Measurements from ENCODE around the gene TAAR2.
"Not testable (repeated sequence)": the region's sequence is repeated elsewhere in the genome, so short reads cannot be mapped to it uniquely, and the experiment has no call there.

Gene TAAR2

GRCh38 chr6:132633362-132633761 lies 9.3 kb upstream of the TAAR2 start:
- no peak for TF ChIP-seq Cebpa-rat (IDR thresholded peaks at IDR 0.05)
- Histone ChIP-seq H3K9ac (no peak overlapping the region), H3K4me3 (no peak overlapping the region), H3K4me1 (no peaks in the 10 kb centered on the region), H3K9me3 (replicated peaks in 1 of 11) (peaks cover 0 to 16% (median 0%) of the 10 kb centered on the region in 11 experiments; a peak in 3 of 22 replicates), H3K27me3 (no peaks in the 10 kb centered on the region), H4K20me1 (no peaks in the 10 kb centered on the region), H3K4me2 (no peak overlapping the region), H3K36me3 (no peaks in the 10 kb centered on the region), H3K27ac (no peak overlapping the region)

GRCh38 chr6:132623106-132623845 lies 799 bp downstream of the TAAR2 start:
- no peak overlapping the region for H3K4me3 ChIP-seq
- TF ChIP-seq Cebpa-rat (IDR thresholded peaks at IDR 0.05) = no peak
- no peaks in the 10 kb centered on the region for H3K27me3 ChIP-seq

GRCh38 chr6:132616677-132617076 lies 7.4 kb downstream of the TAAR2 start:
- Histone ChIP-seq H3K4me3 (no peak overlapping the region), H3K27ac (no peak overlapping the region), H3K4me1 (peaks cover 0 to 3% (median 0%) of the 10 kb centered on the region in 10 experiments; a peak in 1 of 20 replicates), H3K36me3 (no peaks in the 10 kb centered on the region), H3K27me3 (no peaks in the 10 kb centered on the region), H3K4me2 (no peak overlapping the region), H3K9me3 (replicated peaks in 1 of 11) (no peaks in the 10 kb centered on the region), H3K9ac (no peak overlapping the region), H4K20me1 (no peaks in the 10 kb centered on the region)
- no peak for TF ChIP-seq Cebpa-rat (IDR thresholded peaks at IDR 0.05)

More at GRCh38 chr6:132623106-132623845, 799 bp downstream of the TAAR2 start:
- peaks cover 3 to 7% (median 6%) of the 10 kb centered on the region in 11 experiments; a peak in 9 of 22 replicates for H3K9me3 ChIP-seq (replicated peaks in 1 of 11)
- H4K20me1 ChIP-seq = no peaks in the 10 kb centered on the region
- no peak overlapping the region for H3K4me2 ChIP-seq
- H3K4me1 ChIP-seq = no peaks in the 10 kb centered on the region
- no peaks in the 10 kb centered on the region for H3K36me3 ChIP-seq
- no peak overlapping the region for H3K9ac ChIP-seq
- H3K27ac ChIP-seq = no peak overlapping the region

DNA sequence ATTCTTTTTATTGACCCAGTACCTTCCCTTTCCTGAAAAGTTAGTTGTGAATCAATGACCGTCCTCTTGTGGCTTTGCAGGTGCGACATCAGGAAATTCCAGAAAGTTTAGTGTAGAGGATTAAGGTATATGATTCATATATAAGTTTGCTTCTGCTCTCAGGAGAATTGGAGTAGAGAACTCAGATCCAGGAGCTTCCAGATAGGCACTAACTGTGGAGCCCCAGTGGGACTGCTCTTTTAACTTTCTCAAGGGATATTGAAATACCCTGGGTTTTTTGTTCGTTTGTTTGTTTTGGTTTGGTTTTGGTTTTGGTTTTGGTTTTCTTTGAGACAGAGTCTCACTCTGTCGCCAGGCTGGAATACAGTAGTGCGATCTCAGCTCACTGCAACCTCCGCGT lies 9.5 kb downstream of the TAAR2 start:
- Histone ChIP-seq H3K9ac (no peak overlapping the region), H3K36me3 (no peaks in the 10 kb centered on the region), H3K27me3 (no peaks in the 10 kb centered on the region), H3K9me3 (replicated peaks in 1 of 11) (no peaks in the 10 kb centered on the region), H3K4me2 (peak overlapping the region in 5 of 11 experiments; percentile 6 to 38 (median 14); a peak in 6 of 22 replicates), H3K27ac (no peak overlapping the region), H3K4me3 (no peak overlapping the region), H4K20me1 (no peaks in the 10 kb centered on the region), H3K4me1 (peaks cover 0 to 3% (median 0%) of the 10 kb centered on the region in 10 experiments; a peak in 1 of 20 replicates)
- TF ChIP-seq Cebpa-rat (IDR thresholded peaks at IDR 0.05) = no peak

GRCh38 chr6:132612449-132613108 lies 11.5 kb downstream of the TAAR2 start:
- H3K4me2 ChIP-seq = no peak overlapping the region
- no peak overlapping the region for H3K27ac ChIP-seq
- no peak overlapping the region for H3K4me3 ChIP-seq
- no peak for TF ChIP-seq Cebpa-rat (IDR thresholded peaks at IDR 0.05)
- H3K4me1 ChIP-seq = peaks cover 0 to 3% (median 0%) of the 10 kb centered on the region in 10 experiments; a peak in 1 of 20 replicates
- H3K36me3 ChIP-seq = no peaks in the 10 kb centered on the region
- no peaks in the 10 kb centered on the region for H4K20me1 ChIP-seq
- H3K9me3 ChIP-seq (replicated peaks in 1 of 11) = no peaks in the 10 kb centered on the region
- H3K9ac ChIP-seq = no peak overlapping the region
- no peaks in the 10 kb centered on the region for H3K27me3 ChIP-seq

GRCh38 chr6:132611616-132612015 lies 12.5 kb downstream of the TAAR2 start:
- no peak overlapping the region for H3K27ac ChIP-seq
- no peaks in the 10 kb centered on the region for H4K20me1 ChIP-seq
- H3K4me2 ChIP-seq = no peak overlapping the region
- TF ChIP-seq Cebpa-rat (IDR thresholded peaks at IDR 0.05) = no peak
- H3K4me1 ChIP-seq = peaks cover 0 to 3% (median 0%) of the 10 kb centered on the region in 10 experiments; a peak in 1 of 20 replicates
- no peaks in the 10 kb centered on the region for H3K27me3 ChIP-seq
- no peak overlapping the region for H3K9ac ChIP-seq
- no peaks in the 10 kb centered on the region for H3K36me3 ChIP-seq
- H3K4me3 ChIP-seq = no peak overlapping the region
- no peaks in the 10 kb centered on the region for H3K9me3 ChIP-seq (replicated peaks in 1 of 11)

DNA sequence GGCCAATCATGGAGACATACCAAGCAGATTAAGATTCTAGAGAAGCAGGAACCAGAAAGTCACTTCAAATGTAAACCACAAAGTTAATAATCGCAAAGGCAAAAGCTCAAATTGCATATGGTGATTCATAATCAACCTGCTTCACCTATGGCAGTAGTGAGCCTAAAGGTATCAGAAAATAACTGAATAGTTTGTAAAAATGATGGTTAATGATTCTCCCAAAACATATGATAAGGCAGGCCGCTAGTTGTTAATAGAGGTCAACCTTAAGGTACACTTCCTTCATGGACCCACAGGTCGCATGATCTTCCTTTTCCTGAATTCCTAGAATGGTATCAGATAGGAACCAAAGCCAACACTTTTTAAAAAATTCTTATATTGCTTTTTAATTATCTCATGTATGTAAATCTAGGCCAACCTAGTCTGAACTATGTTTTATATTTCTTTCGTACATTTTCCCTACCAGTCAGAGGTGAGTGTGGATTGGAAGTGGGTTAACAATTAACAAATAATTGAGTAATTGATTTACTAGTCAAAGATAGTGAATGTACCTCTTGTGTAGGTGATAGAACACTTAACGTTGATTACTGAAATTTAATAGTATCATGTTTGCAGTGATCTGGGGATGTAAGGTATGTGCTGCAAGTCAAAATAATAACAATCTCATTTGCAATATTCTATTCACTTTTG lies 16.4 kb downstream of the TAAR2 start:
- H3K9ac ChIP-seq = no peak overlapping the region
- no peaks in the 10 kb centered on the region for H3K36me3 ChIP-seq
- no peak overlapping the region for H3K4me2 ChIP-seq
- H3K4me3 ChIP-seq = no peak overlapping the region
- H4K20me1 ChIP-seq = no peaks in the 10 kb centered on the region
- no peak overlapping the region for H3K27ac ChIP-seq
- no peaks in the 10 kb centered on the region for H3K4me1 ChIP-seq
- H3K9me3 ChIP-seq (replicated peaks in 1 of 11) = no peaks in the 10 kb centered on the region
- no peak for TF ChIP-seq Cebpa-rat (IDR thresholded peaks at IDR 0.05)
- no peaks in the 10 kb centered on the region for H3K27me3 ChIP-seq

- H3K4me3 ChIP-seq = no peak overlapping the region
- no peaks in the 10 kb centered on the region for H3K4me1 ChIP-seq
- no peaks in the 10 kb centered on the region for H3K27me3 ChIP-seq
- H3K4me2 ChIP-seq = no peak overlapping the region
- no peaks in the 10 kb centered on the region for H3K36me3 ChIP-seq
- H3K9me3 ChIP-seq (replicated peaks in 1 of 11) = no peaks in the 10 kb centered on the region
- H3K9ac ChIP-seq = no peak overlapping the region
- no peak overlapping the region for H3K27ac ChIP-seq
- H4K20me1 ChIP-seq = no peaks in the 10 kb centered on the region
- TF ChIP-seq Cebpa-rat (IDR thresholded peaks at IDR 0.05) = no peak
Observed at GRCh38 chr6:132604635-132605152, 19.4 kb downstream of the TAAR2 start.

DNA sequence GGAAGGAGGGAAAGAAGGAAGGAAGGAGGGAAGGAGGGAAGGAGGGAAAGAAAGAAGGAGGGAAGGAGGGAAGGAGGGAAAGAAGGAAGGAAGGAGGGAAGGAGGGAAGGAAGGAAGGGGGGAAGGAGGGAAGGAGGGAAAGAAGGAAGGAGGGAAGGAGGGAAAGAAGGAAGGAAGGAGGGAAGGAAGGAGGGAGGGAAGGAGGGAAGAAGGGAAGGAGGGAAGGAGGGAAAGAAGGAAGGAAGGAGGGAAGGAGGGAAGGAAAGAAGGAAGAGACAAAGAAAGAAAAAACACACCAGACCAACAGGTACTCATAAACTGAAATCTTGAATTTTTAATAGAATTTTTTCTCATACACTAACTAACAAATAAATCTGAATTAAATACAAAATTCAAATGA lies 23.2 kb downstream of the TAAR2 start:
- H4K20me1 ChIP-seq; H3K27ac ChIP-seq; H3K27me3 ChIP-seq; H3K9ac ChIP-seq; H3K4me2 ChIP-seq; H3K9me3 ChIP-seq (replicated peaks in 1 of 11); H3K36me3 ChIP-seq; H3K4me3 ChIP-seq; H3K4me1 ChIP-seq: not testable (repeated sequence)
